ENCODE measurements around the gene SLC38A10.
A peak's percentile ranks its signal among the peaks of the same experiment; 100 is the strongest.

The SLC38A10 gene

GRCh38 chr17:81238815-81239713, 56.0 kb downstream of the SLC38A10 start, which contains the start of the genes NDUFAF8 and TEPSIN:
NDUFAF8 (plus strand) TSS chr17:81239318; CDS start chr17:81239364, 46 bp downstream.
TEPSIN (minus strand) TSS chr17:81239055; CDS start chr17:81239033, 22 bp downstream.
- Histone ChIP-seq H3K4me1 (peaks cover 2% of the 10 kb centered on the region; the same call in 1 of the 2 replicates), H3K27me3 (no peaks in the 10 kb centered on the region), H3K9me3 (no peaks in the 10 kb centered on the region), H3K36me3 (peaks cover 13% of the 10 kb centered on the region), H3K4me3 (ENCODE audit: low read depth, low read length) (peak within 1 kb of the TSS; percentile 95)
- peak; percentile 98 for DNase-seq
- no peak for TF ChIP-seq CTCF (IDR thresholded peaks at IDR 0.05; ENCODE audit: low read depth, low read length)

GRCh38 chr17:81238490-81238814, 56.7 kb downstream of the SLC38A10 start:
- no peak for TF ChIP-seq CTCF (IDR thresholded peaks at IDR 0.05; ENCODE audit: low read depth, low read length)
- H3K36me3 ChIP-seq: peaks cover 13% of the 10 kb centered on the region
- DNase-seq: no peak
- no peaks in the 10 kb centered on the region for H3K27me3 ChIP-seq
- peaks cover 2% of the 10 kb centered on the region; the same call in 1 of the 2 replicates for H3K4me1 ChIP-seq
- H3K9me3 ChIP-seq: no peaks in the 10 kb centered on the region
- peak overlapping the region; percentile 86 for H3K4me3 ChIP-seq (ENCODE audit: low read depth, low read length)

GRCh38 chr17:81237591-81238489, 57.3 kb downstream of the SLC38A10 start:
- no peaks in the 10 kb centered on the region for H3K27me3 ChIP-seq
- TF ChIP-seq CTCF (IDR thresholded peaks at IDR 0.05; ENCODE audit: low read depth, low read length): no peak
- peaks cover 2% of the 10 kb centered on the region; the same call in 1 of the 2 replicates for H3K4me1 ChIP-seq
- H3K4me3 ChIP-seq (ENCODE audit: low read depth, low read length): peak overlapping the region; percentile 86
- no peaks in the 10 kb centered on the region for H3K9me3 ChIP-seq
- DNase-seq: no peak
- peaks cover 13% of the 10 kb centered on the region for H3K36me3 ChIP-seq

- no peaks in the 10 kb centered on the region for H3K4me1 ChIP-seq
- no peak for DNase-seq
- no peaks in the 10 kb centered on the region for H3K27me3 ChIP-seq
- TF ChIP-seq CTCF (IDR thresholded peaks at IDR 0.05; ENCODE audit: low read depth, low read length): no peak
- H3K36me3 ChIP-seq: peaks cover 10% of the 10 kb centered on the region
- no peak overlapping the region for H3K4me3 ChIP-seq (ENCODE audit: low read depth, low read length)
- H3K9me3 ChIP-seq: no peaks in the 10 kb centered on the region
Measured at GRCh38 chr17:81236784-81237183, 58.3 kb downstream of the SLC38A10 start.

- no peak for TF ChIP-seq CTCF (IDR thresholded peaks at IDR 0.05; ENCODE audit: low read depth, low read length)
- H3K36me3 ChIP-seq: peaks cover 5% of the 10 kb centered on the region
- no peak overlapping the region for H3K4me3 ChIP-seq (ENCODE audit: low read depth, low read length)
- DNase-seq: no peak
- no peaks in the 10 kb centered on the region for H3K27me3 ChIP-seq
- no peaks in the 10 kb centered on the region for H3K9me3 ChIP-seq
- no peaks in the 10 kb centered on the region for H3K4me1 ChIP-seq
Measured at GRCh38 chr17:81235822-81236740, 59.0 kb downstream of the SLC38A10 start.

Measured in BE2C (cell line).